SU-DHL-6 (cell line): ENCODE measurements around the gene KIF1A.

Source experiments
- H2AFZ ChIP-seq: fragments of 200-600 bp; sonication (generic); 2 replicates; pipeline ENCODE4 v1.6.1; 2014; ENCODE audit warnings: low read depth, mild to moderate bottlenecking, moderate library complexity, mixed read lengths, antibody characterized with exemption, low read length; ENCODE audit not compliant: severe bottlenecking
- H3F3A ChIP-seq: fragments of 200-600 bp; shearing (Covaris generic); 2 replicates; pipeline ENCODE4 v1.6.0; 2016; ENCODE audit warnings: antibody characterized with exemption, mild to moderate bottlenecking; ENCODE audit not compliant: insufficient read depth
- H3K27ac ChIP-seq: fragments of 200-600 bp; sonication (generic); 2 replicates; pipeline ENCODE4 v1.5.1; 2016; ENCODE audit warnings: low read depth, mild to moderate bottlenecking, low read length, moderate library complexity, mixed read lengths
- H3K27me3 ChIP-seq: fragments of 200-600 bp; sonication (generic), shearing (Covaris generic); 2 replicates; pipeline ENCODE4 v1.6.0; 2014; ENCODE audit warnings: mild to moderate bottlenecking, low read length
- H3K36me3 ChIP-seq: fragments of 200-600 bp; sonication (generic); 2 replicates; pipeline ENCODE4 v1.6.1; 2014; ENCODE audit warnings: mild to moderate bottlenecking, low read length, mixed read lengths
- H3K4me2 ChIP-seq: fragments of 300-600, 200-600 bp; shearing (Covaris generic), sonication (generic); 2 replicates; pipeline ENCODE4 v1.6.0; 2014; ENCODE audit warnings: low read length, low read depth, mild to moderate bottlenecking; ENCODE audit not compliant: poor library complexity, severe bottlenecking
- H3K4me3 ChIP-seq: fragments of 200-600 bp; sonication (generic); 2 replicates; pipeline ENCODE4 v1.5.1; 2014; ENCODE audit warnings: antibody characterized with exemption, low read length, mild to moderate bottlenecking, mixed read lengths; ENCODE audit not compliant: insufficient read depth, poor library complexity, severe bottlenecking
- H3K79me2 ChIP-seq: fragments of 200-600 bp; sonication (generic); 2 replicates; pipeline ENCODE4 v1.6.1; 2014; ENCODE audit warnings: mild to moderate bottlenecking, low read length, moderate library complexity; ENCODE audit not compliant: insufficient read depth
- H3K9ac ChIP-seq: fragments of 200-600 bp; sonication (generic); 2 replicates; pipeline ENCODE4 v1.7.0; 2014; ENCODE audit warnings: mild to moderate bottlenecking, low read length
- H3K9me2 ChIP-seq: fragments of 200-600 bp; sonication (generic); replicated peaks from 2 replicates; pipeline ENCODE4 v1.6.1; 2014; ENCODE audit warnings: low read length; ENCODE audit not compliant: insufficient read depth
- H3K9me3 ChIP-seq: fragments of 200-600 bp; sonication (generic); 2 replicates; pipeline ENCODE4 v1.6.1; 2014; ENCODE audit warnings: low read length, mixed read lengths; ENCODE audit not compliant: insufficient read depth
- H4K20me1 ChIP-seq: fragments of 200-600 bp; sonication (generic); 2 replicates; pipeline ENCODE4 v1.6.1; 2014; ENCODE audit warnings: low read depth, mild to moderate bottlenecking, antibody characterized with exemption, low read length, moderate library complexity, mixed read lengths
- CTCF ChIP-seq: fragments of 200-600 bp; sonication (generic); IDR thresholded peaks from one replicate; pipeline ENCODE4 v1.5.1; 2017; ENCODE audit warnings: antibody characterized with exemption, mild to moderate bottlenecking, low read length, moderate library complexity; ENCODE audit not compliant: insufficient read depth, poor library complexity, severe bottlenecking
- EZH2phosphoT487 ChIP-seq: fragments of 200-600 bp; sonication (generic), shearing (Covaris generic); conservative IDR thresholded peaks from 2 replicates; pipeline ENCODE4 v1.6.1; 2018; ENCODE audit warnings: mild to moderate bottlenecking, antibody characterized with exemption, low read length, moderate library complexity, mixed read lengths

KIF1A gene

GRCh38 chr2:240713071-240713927, 106.7 kb downstream of the KIF1A start:
- Histone ChIP-seq H3K4me3 (no peak overlapping the region), H3K27me3 (no peaks in the 10 kb centered on the region), H3K9me2 (no peaks in the 10 kb centered on the region), H2AFZ (no peak overlapping the region), H3K9ac (no peak overlapping the region), H3K27ac (no peak overlapping the region), H3K79me2 (no peaks in the 10 kb centered on the region), H3F3A (no peaks in the 10 kb centered on the region), H3K9me3 (no peaks in the 10 kb centered on the region), H4K20me1 (no peaks in the 10 kb centered on the region), H3K4me2 (no peak overlapping the region), H3K36me3 (no peaks in the 10 kb centered on the region)
- TF ChIP-seq EZH2phosphoT487: no peak
- TF ChIP-seq CTCF: no peak

- no peaks in the 10 kb centered on the region for H4K20me1 ChIP-seq
- H3K27ac ChIP-seq: no peak overlapping the region
- no peak overlapping the region for H3K9ac ChIP-seq
- H3K4me3 ChIP-seq: no peak overlapping the region
- no peaks in the 10 kb centered on the region for H3K36me3 ChIP-seq
- TF ChIP-seq CTCF (no peak), EZH2phosphoT487 (no peak)
- no peaks in the 10 kb centered on the region for H3K79me2 ChIP-seq
- H3K9me2 ChIP-seq: no peaks in the 10 kb centered on the region
- no peak overlapping the region for H2AFZ ChIP-seq
- no peaks in the 10 kb centered on the region for H3K9me3 ChIP-seq
- H3K4me2 ChIP-seq: no peak overlapping the region
- no peaks in the 10 kb centered on the region for H3K27me3 ChIP-seq
- no peaks in the 10 kb centered on the region for H3F3A ChIP-seq
These were observed 107.9 kb downstream of the KIF1A start for GRCh38 chr2:240712121-240712520.

- no peak overlapping the region for H3K27ac ChIP-seq
These were observed 108.3 kb downstream of the KIF1A start for GRCh38 chr2:240711701-240712100.

More at GRCh38 chr2:240711701-240712100, 108.3 kb downstream of the KIF1A start:
- H3F3A ChIP-seq: no peaks in the 10 kb centered on the region
- no peaks in the 10 kb centered on the region for H3K9me2 ChIP-seq
- H4K20me1 ChIP-seq: no peaks in the 10 kb centered on the region
- TF ChIP-seq CTCF (no peak), EZH2phosphoT487 (no peak)
- H3K36me3 ChIP-seq: no peaks in the 10 kb centered on the region
- H3K9ac ChIP-seq: no peak overlapping the region
- H3K4me3 ChIP-seq: no peak overlapping the region
- no peaks in the 10 kb centered on the region for H3K9me3 ChIP-seq
- H3K4me2 ChIP-seq: no peak overlapping the region
- H3K27me3 ChIP-seq: no peaks in the 10 kb centered on the region
- H3K79me2 ChIP-seq: no peaks in the 10 kb centered on the region
- H2AFZ ChIP-seq: no peak overlapping the region
